Measurements from ENCODE around the gene DEPDC4.
"Not testable (repeated sequence)": the region's sequence is repeated elsewhere in the genome, so short reads cannot be mapped to it uniquely, and the experiment has no call there.

Gene DEPDC4

DNA sequence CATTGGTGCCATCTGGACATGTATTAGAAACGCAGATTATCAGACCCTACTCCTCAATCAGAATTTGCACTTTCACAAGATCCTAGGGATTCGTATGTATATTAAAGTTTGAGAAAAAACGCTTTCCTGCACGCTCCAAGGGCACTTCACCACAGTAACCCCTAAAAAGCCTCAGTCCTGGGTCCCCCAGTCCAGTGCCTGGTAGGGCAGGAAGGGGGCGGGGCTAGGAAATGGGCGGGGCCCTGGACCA, 369 bp downstream of the DEPDC4 start:
- WGBS (ENCODE audit: insufficient coverage), result 0% methylated on average over 3 of the region's 6 CpGs

DNA sequence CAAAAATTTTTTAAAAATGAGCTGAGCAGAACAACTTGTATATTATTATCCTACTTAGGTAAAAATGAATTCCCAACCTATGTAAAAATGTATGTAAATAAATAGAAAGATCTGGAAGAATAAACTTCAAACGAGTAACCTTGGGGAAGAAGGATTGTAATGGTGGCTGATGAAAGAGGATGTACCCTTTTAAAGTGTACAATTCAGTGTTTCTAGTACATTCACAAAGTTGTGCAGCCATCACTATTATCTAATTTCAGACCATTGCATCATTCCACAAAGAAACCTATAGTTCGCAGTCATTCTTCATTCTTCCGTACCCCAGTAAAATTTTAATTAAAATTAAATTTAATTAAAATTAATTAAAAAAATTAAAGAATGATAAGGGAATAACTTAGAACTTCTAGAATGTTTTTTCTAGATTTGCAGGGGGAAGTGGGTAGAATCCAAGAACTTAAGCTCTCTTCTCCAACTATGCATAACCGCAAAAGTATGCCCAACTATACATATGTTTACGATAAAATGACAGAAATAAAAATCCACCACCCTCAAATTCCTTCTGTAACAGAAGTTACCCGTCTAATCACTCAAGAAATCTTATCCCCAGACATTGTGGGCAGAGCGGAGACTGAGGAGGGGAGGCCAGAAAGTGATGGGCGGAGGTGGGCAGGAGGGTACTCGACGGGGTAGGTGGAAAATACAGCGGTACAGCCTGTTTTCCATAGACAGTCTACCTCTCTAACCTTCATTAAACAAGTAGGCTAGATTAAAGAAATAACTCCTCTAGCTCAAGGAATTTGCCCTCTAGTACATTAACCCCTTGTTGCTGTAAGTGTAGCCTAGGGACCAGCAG, 921 bp downstream of the DEPDC4 start:
- Histone ChIP-seq H3K9me3 (ENCODE audit: control extremely low read depth in 1 of 5, control insufficient read depth in 4 of 5, insufficient read depth in 2 of 5, low read depth in 1 of 5, low read length in 4 of 5) (no peaks in the 10 kb centered on the region), H3K36me3 (ENCODE audit: control insufficient read depth in 4 of 4, insufficient read depth in 4 of 4, low read length in 3 of 4) (no peaks in the 10 kb centered on the region), H3K4me1 (ENCODE audit: control extremely low read depth in 1 of 4, control insufficient read depth in 4 of 4, insufficient read depth in 4 of 4, low read length in 3 of 4) (peaks cover 15 to 33% (median 26%) of the 10 kb centered on the region in 4 experiments), H3K27me3 (replicated peaks in 2 of 5; ENCODE audit: control insufficient read depth in 4 of 5, insufficient read depth in 5 of 5, low read length in 4 of 5) (no peaks in the 10 kb centered on the region), H3K4me3 (ENCODE audit: control insufficient read depth in 1 of 7, extremely low read depth in 1 of 7, insufficient read depth in 4 of 7, low read depth in 2 of 7, low read length in 6 of 7) (peak overlapping the region in 6 of 7 experiments; percentile 92 to 98 (median 96)), H3K27ac (ENCODE audit: insufficient read depth in 1 of 2, low read depth in 1 of 2, low read length in 2 of 2, poor library complexity in 1 of 2, severe bottlenecking in 2 of 2) (peak overlapping the region; percentile 97 to 99)
- no peak for DNase-seq
- POLR2A ChIA-PET, result no interaction called here
- CTCF ChIA-PET, result interaction anchor here (1.0 to 2.7 kb wide), 4 partner anchors 12 to 72 kb away, joined by 3 to 15 read pairs (median 4); no protein-coding TSS in a partner anchor
- no CpG with 5 or more reads among the region's 11 CpGs for WGBS (ENCODE audit: insufficient coverage)

More for the DNA sequence above, 369 bp downstream of the DEPDC4 start:
- ChIA-PET POLR2A (interaction anchor here (0.6 kb wide), 1 partner anchor 10 kb away, joined by 3 read pairs; no protein-coding TSS in a partner anchor), CTCF (interaction anchor here (1.0 to 2.7 kb wide), 4 partner anchors 12 to 71 kb away, joined by 3 to 15 read pairs (median 4); no protein-coding TSS in a partner anchor)
- H3K27ac ChIP-seq (ENCODE audit: insufficient read depth in 1 of 2, low read depth in 1 of 2, low read length in 2 of 2, poor library complexity in 1 of 2, severe bottlenecking in 2 of 2), result peak overlapping the region; percentile 97 to 99
- no peaks in the 10 kb centered on the region for H3K9me3 ChIP-seq (ENCODE audit: control extremely low read depth in 1 of 5, control insufficient read depth in 4 of 5, insufficient read depth in 2 of 5, low read depth in 1 of 5, low read length in 4 of 5)
- no peaks in the 10 kb centered on the region for H3K27me3 ChIP-seq (replicated peaks in 2 of 5; ENCODE audit: control insufficient read depth in 4 of 5, insufficient read depth in 5 of 5, low read length in 4 of 5)
- peaks cover 15 to 38% (median 28%) of the 10 kb centered on the region in 4 experiments for H3K4me1 ChIP-seq (ENCODE audit: control extremely low read depth in 1 of 4, control insufficient read depth in 4 of 4, insufficient read depth in 4 of 4, low read length in 3 of 4)
- H3K36me3 ChIP-seq (ENCODE audit: control insufficient read depth in 4 of 4, insufficient read depth in 4 of 4, low read length in 3 of 4), result no peaks in the 10 kb centered on the region
- peak in 1 of 3 donors; percentile 91 for DNase-seq
- H3K4me3 ChIP-seq (ENCODE audit: control insufficient read depth in 1 of 7, extremely low read depth in 1 of 7, insufficient read depth in 4 of 7, low read depth in 2 of 7, low read length in 6 of 7), result peak overlapping the region; percentile 92 to 98 (median 96)

DNA sequence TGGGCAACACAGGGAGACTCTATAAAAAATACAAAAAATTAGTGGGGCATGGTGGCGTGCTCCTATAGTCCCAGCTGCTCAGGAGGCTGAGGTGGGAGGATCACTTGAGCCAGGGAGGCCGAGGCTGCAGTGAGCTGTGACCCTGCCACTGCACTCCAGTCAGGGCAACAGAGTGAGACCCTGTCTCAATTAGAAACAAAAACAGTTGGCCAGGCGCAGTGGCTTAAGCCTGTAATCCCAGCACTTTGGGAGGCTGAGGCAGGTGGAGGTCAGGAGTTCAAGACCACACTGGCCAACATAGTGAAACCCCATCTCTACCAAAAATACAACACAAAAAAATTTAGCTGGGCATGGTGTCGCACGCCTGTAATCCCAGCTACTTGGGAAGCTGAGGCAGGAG, 1.8 kb downstream of the DEPDC4 start:
- CTCF ChIA-PET, result interaction anchor here (2.0 to 2.7 kb wide), 2 partner anchors 11 to 30 kb away, joined by 5 to 15 read pairs; no protein-coding TSS in a partner anchor
- H3K9me3 ChIP-seq (ENCODE audit: control extremely low read depth in 1 of 5, control insufficient read depth in 4 of 5, insufficient read depth in 2 of 5, low read depth in 1 of 5, low read length in 4 of 5); H3K4me3 ChIP-seq (ENCODE audit: control insufficient read depth in 1 of 7, extremely low read depth in 1 of 7, insufficient read depth in 4 of 7, low read depth in 2 of 7, low read length in 6 of 7); POLR2A ChIA-PET; H3K36me3 ChIP-seq (ENCODE audit: control insufficient read depth in 4 of 4, insufficient read depth in 4 of 4, low read length in 3 of 4); H3K27me3 ChIP-seq (replicated peaks in 2 of 5; ENCODE audit: control insufficient read depth in 4 of 5, insufficient read depth in 5 of 5, low read length in 4 of 5); DNase-seq; H3K27ac ChIP-seq (ENCODE audit: insufficient read depth in 1 of 2, low read depth in 1 of 2, low read length in 2 of 2, poor library complexity in 1 of 2, severe bottlenecking in 2 of 2): not testable (repeated sequence)
- 93% methylated on average over 3 of the region's 5 CpGs for WGBS (ENCODE audit: insufficient coverage)
- peaks cover 15 to 26% (median 23%) of the 10 kb centered on the region in 4 experiments for H3K4me1 ChIP-seq (ENCODE audit: control extremely low read depth in 1 of 4, control insufficient read depth in 4 of 4, insufficient read depth in 4 of 4, low read length in 3 of 4)

DNA sequence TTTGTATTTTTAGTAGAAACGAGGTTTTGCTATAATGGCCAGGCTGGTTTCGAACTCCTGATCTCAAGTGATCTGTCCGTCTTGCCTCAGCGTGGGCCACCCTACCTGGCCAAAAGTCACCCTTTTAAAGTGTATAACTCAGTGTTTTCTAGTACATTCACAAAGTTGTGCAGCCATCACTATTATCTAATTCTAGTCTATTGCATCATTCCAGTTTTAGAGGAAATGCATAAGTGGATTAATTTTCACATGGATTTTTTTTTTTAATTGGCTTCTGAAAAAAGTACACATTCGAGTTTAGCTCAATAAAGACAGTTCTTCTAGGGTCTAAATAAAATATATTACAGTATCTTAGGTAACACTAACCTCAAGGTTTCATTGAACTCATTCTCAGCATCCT, 3.7 kb downstream of the DEPDC4 start:
- no peak for DNase-seq
- Histone ChIP-seq H3K36me3 (ENCODE audit: control insufficient read depth in 4 of 4, insufficient read depth in 4 of 4, low read length in 3 of 4) (no peaks in the 10 kb centered on the region), H3K4me1 (ENCODE audit: control extremely low read depth in 1 of 4, control insufficient read depth in 4 of 4, insufficient read depth in 4 of 4, low read length in 3 of 4) (peaks cover 4 to 8% (median 6%) of the 10 kb centered on the region in 4 experiments), H3K9me3 (ENCODE audit: control extremely low read depth in 1 of 5, control insufficient read depth in 4 of 5, insufficient read depth in 2 of 5, low read depth in 1 of 5, low read length in 4 of 5) (no peaks in the 10 kb centered on the region), H3K27ac (ENCODE audit: insufficient read depth in 1 of 2, low read depth in 1 of 2, low read length in 2 of 2, poor library complexity in 1 of 2, severe bottlenecking in 2 of 2) (no peak overlapping the region), H3K4me3 (ENCODE audit: control insufficient read depth in 1 of 7, extremely low read depth in 1 of 7, insufficient read depth in 4 of 7, low read depth in 2 of 7, low read length in 6 of 7) (no peak overlapping the region), H3K27me3 (replicated peaks in 2 of 5; ENCODE audit: control insufficient read depth in 4 of 5, insufficient read depth in 5 of 5, low read length in 4 of 5) (no peaks in the 10 kb centered on the region)
- CTCF ChIA-PET, result no interaction called here
- POLR2A ChIA-PET, result no interaction called here
- WGBS (ENCODE audit: insufficient coverage), result 100% methylated on average over 4 of the region's 5 CpGs

DNA sequence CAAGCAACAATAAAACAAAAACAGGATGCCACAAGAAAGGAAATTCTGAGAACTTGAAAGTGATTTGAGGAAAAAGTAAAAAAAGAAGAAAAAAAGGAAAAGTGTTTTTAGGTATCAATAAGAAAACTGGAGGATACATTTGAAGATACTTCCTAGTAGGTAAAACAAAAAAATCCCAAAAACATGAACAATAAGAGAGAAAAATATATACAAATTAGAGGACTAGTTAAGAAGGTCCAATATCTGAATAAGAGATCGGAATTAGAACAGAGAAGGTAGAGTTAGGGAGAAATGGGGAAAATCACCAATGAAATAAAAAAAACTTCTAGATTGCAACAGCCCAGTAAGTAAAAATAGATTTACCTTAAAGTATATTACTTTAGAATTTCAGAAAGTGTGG, 8.8 kb downstream of the DEPDC4 start:
- H3K27me3 ChIP-seq (replicated peaks in 2 of 5; ENCODE audit: control insufficient read depth in 4 of 5, insufficient read depth in 5 of 5, low read length in 4 of 5), result no peaks in the 10 kb centered on the region
- WGBS (ENCODE audit: insufficient coverage), result no CpG with 5 or more reads among the region's 1 CpG
- no peaks in the 10 kb centered on the region for H3K4me1 ChIP-seq (ENCODE audit: control extremely low read depth in 1 of 4, control insufficient read depth in 4 of 4, insufficient read depth in 4 of 4, low read length in 3 of 4)
- H3K27ac ChIP-seq (ENCODE audit: insufficient read depth in 1 of 2, low read depth in 1 of 2, low read length in 2 of 2, poor library complexity in 1 of 2, severe bottlenecking in 2 of 2), result no peak overlapping the region
- no peak for DNase-seq
- CTCF ChIA-PET, result no interaction called here
- peaks cover 0 to 7% (median 0%) of the 10 kb centered on the region in 4 experiments for H3K36me3 ChIP-seq (ENCODE audit: control insufficient read depth in 4 of 4, insufficient read depth in 4 of 4, low read length in 3 of 4)
- no peak overlapping the region for H3K4me3 ChIP-seq (ENCODE audit: control insufficient read depth in 1 of 7, extremely low read depth in 1 of 7, insufficient read depth in 4 of 7, low read depth in 2 of 7, low read length in 6 of 7)
- POLR2A ChIA-PET, result no interaction called here
- H3K9me3 ChIP-seq (ENCODE audit: control extremely low read depth in 1 of 5, control insufficient read depth in 4 of 5, insufficient read depth in 2 of 5, low read depth in 1 of 5, low read length in 4 of 5), result no peaks in the 10 kb centered on the region

DNA sequence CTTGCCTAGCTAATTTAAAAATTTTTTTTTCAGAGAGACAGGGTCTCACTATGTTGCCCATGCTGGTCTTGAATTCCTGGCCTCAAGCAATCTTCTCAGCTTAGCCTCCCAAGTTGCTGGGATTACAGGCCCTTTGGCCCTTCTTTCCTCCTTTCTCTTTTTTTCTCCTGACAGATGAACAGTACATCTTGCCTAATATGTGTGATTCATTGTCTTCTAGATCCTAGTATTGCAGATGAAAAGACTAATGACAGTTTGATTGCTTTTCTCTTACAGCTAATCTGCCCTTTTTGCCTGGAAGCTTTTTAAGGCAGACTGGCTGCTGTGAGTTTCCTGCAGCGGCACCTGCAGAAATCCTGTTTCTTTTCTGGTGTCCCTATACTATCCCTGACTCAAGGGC, 12.0 kb downstream of the DEPDC4 start:
- Histone ChIP-seq H3K36me3 (ENCODE audit: control insufficient read depth in 4 of 4, insufficient read depth in 4 of 4, low read length in 3 of 4) (peaks cover 0 to 11% (median 0%) of the 10 kb centered on the region in 4 experiments), H3K9me3 (ENCODE audit: control extremely low read depth in 1 of 5, control insufficient read depth in 4 of 5, insufficient read depth in 2 of 5, low read depth in 1 of 5, low read length in 4 of 5) (no peaks in the 10 kb centered on the region), H3K27ac (ENCODE audit: insufficient read depth in 1 of 2, low read depth in 1 of 2, low read length in 2 of 2, poor library complexity in 1 of 2, severe bottlenecking in 2 of 2) (no peak overlapping the region), H3K4me3 (ENCODE audit: control insufficient read depth in 1 of 7, extremely low read depth in 1 of 7, insufficient read depth in 4 of 7, low read depth in 2 of 7, low read length in 6 of 7) (no peak overlapping the region), H3K4me1 (ENCODE audit: control extremely low read depth in 1 of 4, control insufficient read depth in 4 of 4, insufficient read depth in 4 of 4, low read length in 3 of 4) (peaks cover 0 to 4% (median 2%) of the 10 kb centered on the region in 4 experiments), H3K27me3 (replicated peaks in 2 of 5; ENCODE audit: control insufficient read depth in 4 of 5, insufficient read depth in 5 of 5, low read length in 4 of 5) (no peaks in the 10 kb centered on the region)
- no peak for DNase-seq
- CTCF ChIA-PET, result interaction anchor here (0.7 to 1.7 kb wide), 3 partner anchors 11 to 20 kb away, joined by 3 to 5 read pairs (median 3); partner anchors contain the start of genes DEPDC4 and SCYL2
- POLR2A ChIA-PET, result interaction anchor here (0.6 kb wide), 1 partner anchor 1857 kb away, joined by 3 read pairs; no protein-coding TSS in a partner anchor
- 100% methylated on average over 1 of the region's 1 CpG for WGBS (ENCODE audit: insufficient coverage)

DNA sequence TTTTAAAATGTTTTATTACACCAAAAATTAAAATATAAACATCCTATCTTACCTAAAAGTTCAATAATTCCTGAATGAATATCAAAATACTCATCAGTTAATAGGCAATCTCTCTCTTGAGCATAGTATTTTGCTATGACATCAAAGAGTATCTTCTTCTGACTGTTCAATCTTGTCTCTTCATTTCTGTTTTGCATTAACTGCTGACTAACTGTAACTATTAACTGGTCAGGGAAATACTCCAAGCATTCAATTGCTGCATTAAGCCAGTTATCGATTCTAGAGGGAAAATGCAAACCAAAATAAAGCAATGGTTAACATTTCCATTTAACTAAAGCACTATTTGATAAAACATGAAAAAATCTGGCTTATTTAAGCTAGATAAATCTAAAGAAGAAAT, 13.4 kb downstream of the DEPDC4 start:
- H3K9me3 ChIP-seq (ENCODE audit: control extremely low read depth in 1 of 5, control insufficient read depth in 4 of 5, insufficient read depth in 2 of 5, low read depth in 1 of 5, low read length in 4 of 5), result no peaks in the 10 kb centered on the region
- no CpG with 5 or more reads among the region's 1 CpG for WGBS (ENCODE audit: insufficient coverage)
- no peak overlapping the region for H3K27ac ChIP-seq (ENCODE audit: insufficient read depth in 1 of 2, low read depth in 1 of 2, low read length in 2 of 2, poor library complexity in 1 of 2, severe bottlenecking in 2 of 2)
- no peaks in the 10 kb centered on the region for H3K27me3 ChIP-seq (replicated peaks in 2 of 5; ENCODE audit: control insufficient read depth in 4 of 5, insufficient read depth in 5 of 5, low read length in 4 of 5)
- CTCF ChIA-PET, result interaction anchor here (1.7 kb wide), 1 partner anchor 13 kb away, joined by 5 read pairs; the partner anchor contains the start of genes DEPDC4 and SCYL2
- no peak overlapping the region for H3K4me3 ChIP-seq (ENCODE audit: control insufficient read depth in 1 of 7, extremely low read depth in 1 of 7, insufficient read depth in 4 of 7, low read depth in 2 of 7, low read length in 6 of 7)
- H3K36me3 ChIP-seq (ENCODE audit: control insufficient read depth in 4 of 4, insufficient read depth in 4 of 4, low read length in 3 of 4), result peaks cover 0 to 11% (median 0%) of the 10 kb centered on the region in 4 experiments
- POLR2A ChIA-PET, result no interaction called here
- H3K4me1 ChIP-seq (ENCODE audit: control extremely low read depth in 1 of 4, control insufficient read depth in 4 of 4, insufficient read depth in 4 of 4, low read length in 3 of 4), result peaks cover 0 to 11% (median 5%) of the 10 kb centered on the region in 4 experiments
- no peak for DNase-seq
